GM12873 (cell line): Measurements from ENCODE around the gene ZYX.

Experiments
- CTCF ChIP-seq: IDR thresholded peaks from 2 replicates; pipeline ENCODE4 v1.5.1; 2012; ENCODE audit warnings: low read depth, mild to moderate bottlenecking, moderate library complexity, low read length, control low read depth; ENCODE audit not compliant: insufficient read depth; ENCODE audit errors: missing control alignments

Gene ZYX

GRCh38 chr7:143375298-143376034, 5.7 kb upstream of the ZYX start:
- TF ChIP-seq CTCF: no peak

- TF ChIP-seq CTCF: no peak
These were observed 4.7 kb upstream of the ZYX start for GRCh38 chr7:143376396-143376795.

- no peak for TF ChIP-seq CTCF
These were observed 1.4 kb upstream of the ZYX start for GRCh38 chr7:143379611-143380259.

GRCh38 chr7:143380260-143380645, 892 bp upstream of the ZYX start:
- TF ChIP-seq CTCF: peak; percentile 86

GRCh38 chr7:143381427-143382125, 431 bp downstream of the ZYX start:
- no peak for TF ChIP-seq CTCF

GRCh38 chr7:143382126-143382790, 1.1 kb downstream of the ZYX start:
- TF ChIP-seq CTCF: no peak

GRCh38 chr7:143382791-143383641, 1.9 kb downstream of the ZYX start:
- no peak for TF ChIP-seq CTCF
